Vagina (tissue), 2 donors: ENCODE measurements around the gene APBB1.

Source experiments
- POLR2AphosphoS5 ChIP-seq, 2 donors: sonication (generic); formaldehyde crosslinking; IDR thresholded peaks; one replicate each; pipeline ENCODE4 v1.9.0; 2017; ENCODE audit warnings: antibody characterized with exemption in 2 of 2, mild to moderate bottlenecking in 2 of 2, low read depth in 1 of 2; ENCODE audit not compliant: insufficient read depth in 1 of 2
- TF ChIP-seq, protein P1 (sequence below), 3 experiments: fragments of 450-650 bp in 2 of 3; fragments of 200-600 bp in 1 of 3; sonication (generic) in 1 of 3; IDR thresholded peaks; one replicate each; pipeline ENCODE4 v1.5.1; 2017 to 2019; ENCODE audit warnings: antibody characterized with exemption in 3 of 3, mild to moderate bottlenecking in 2 of 3, moderate library complexity in 2 of 3

DNA sequence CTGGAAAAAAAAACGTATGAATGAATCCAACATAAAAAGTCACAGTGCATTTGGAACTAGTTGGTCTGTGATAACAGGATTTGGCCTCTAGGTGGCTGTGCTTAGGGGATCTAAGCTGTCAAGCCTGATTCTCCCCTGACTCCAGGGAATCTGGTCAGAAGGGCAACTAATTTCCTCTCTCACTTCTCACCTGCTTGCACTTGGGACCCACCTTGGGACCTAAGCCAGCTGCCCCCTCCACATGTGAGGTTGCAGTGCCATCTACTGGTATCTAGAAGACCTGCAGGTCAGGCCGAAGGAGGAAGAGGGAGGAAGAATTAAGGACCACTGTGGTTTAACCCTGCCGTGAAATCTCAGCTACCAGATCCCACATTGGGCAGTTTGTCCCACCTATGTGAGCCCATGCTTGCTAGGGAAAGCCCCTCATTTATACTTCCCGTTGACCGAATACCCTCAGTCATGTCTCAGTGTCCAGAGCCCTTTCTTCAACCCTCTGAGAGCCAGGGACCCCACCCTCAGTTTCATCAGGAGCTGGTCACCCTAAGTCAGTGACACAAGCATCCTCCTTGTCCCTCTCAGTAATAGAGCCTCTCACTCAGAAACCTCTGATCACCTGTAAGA lies 65.4 kb downstream of the APBB1 start:
- TF ChIP-seq, protein P1, sequence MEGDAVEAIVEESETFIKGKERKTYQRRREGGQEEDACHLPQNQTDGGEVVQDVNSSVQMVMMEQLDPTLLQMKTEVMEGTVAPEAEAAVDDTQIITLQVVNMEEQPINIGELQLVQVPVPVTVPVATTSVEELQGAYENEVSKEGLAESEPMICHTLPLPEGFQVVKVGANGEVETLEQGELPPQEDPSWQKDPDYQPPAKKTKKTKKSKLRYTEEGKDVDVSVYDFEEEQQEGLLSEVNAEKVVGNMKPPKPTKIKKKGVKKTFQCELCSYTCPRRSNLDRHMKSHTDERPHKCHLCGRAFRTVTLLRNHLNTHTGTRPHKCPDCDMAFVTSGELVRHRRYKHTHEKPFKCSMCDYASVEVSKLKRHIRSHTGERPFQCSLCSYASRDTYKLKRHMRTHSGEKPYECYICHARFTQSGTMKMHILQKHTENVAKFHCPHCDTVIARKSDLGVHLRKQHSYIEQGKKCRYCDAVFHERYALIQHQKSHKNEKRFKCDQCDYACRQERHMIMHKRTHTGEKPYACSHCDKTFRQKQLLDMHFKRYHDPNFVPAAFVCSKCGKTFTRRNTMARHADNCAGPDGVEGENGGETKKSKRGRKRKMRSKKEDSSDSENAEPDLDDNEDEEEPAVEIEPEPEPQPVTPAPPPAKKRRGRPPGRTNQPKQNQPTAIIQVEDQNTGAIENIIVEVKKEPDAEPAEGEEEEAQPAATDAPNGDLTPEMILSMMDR (IDR thresholded peaks at IDR 0.05), result peak; percentile 82 to 95 (median 89)
- TF ChIP-seq POLR2AphosphoS5 (IDR thresholded peaks at IDR 0.05; ENCODE audit: insufficient read depth in 1 of 2, low read depth in 1 of 2), result no peak
